NK-92 (cell line): ENCODE results near the gene SPATA21.

ENCODE experiments used
- DNase-seq: peaks from one replicate; lab custom pipeline; 2025; ENCODE audit not compliant: unreplicated experiment; lab: John Stamatoyannopoulos, UW

Gene SPATA21

GRCh38 chr1:16451841-16452528, 14.8 kb upstream of the SPATA21 start:
- DNase-seq: no peak

- no peak for DNase-seq
Measured at GRCh38 chr1:16450863-16451481, 13.7 kb upstream of the SPATA21 start.

DNA sequence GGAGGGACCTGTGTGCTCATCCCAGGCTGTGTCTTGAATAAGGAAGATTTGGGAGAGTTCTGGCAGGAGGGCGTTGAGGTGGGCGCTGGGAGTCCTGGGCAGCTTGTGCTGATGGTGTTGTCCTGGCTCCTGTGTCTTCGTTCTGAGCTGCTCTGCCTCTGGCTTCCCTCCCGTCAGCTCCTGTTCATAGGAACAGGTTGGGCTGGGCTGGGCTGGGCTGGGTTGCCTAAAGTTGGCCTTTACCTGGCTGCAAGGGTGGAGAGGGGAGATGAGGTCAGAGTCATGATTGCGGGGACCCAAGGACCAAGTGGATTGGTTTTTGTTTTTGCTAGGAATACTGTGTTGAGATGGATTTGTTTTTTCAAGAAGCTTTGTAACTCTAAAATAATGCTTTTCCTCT, 12.4 kb upstream of the SPATA21 start:
- no peak for DNase-seq

DNA sequence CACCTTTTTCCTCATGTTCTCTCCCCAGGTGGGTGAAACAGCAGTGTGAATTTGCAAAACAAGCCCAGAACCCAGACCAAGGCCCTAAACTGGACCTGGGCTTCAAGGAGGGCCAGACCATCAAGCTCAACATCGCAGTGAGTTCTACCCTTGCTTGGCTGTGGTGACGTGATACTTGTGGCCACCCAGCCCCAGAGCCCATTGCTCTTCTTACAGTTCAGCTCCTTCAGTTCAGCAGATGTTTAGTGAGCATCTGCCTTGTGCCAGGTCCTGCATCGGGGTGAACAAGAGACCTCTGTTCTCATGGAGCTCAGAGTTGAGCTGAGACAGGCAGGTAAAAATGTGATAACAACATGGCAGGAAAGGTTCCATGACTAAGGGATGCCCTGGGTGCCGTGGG, 11.8 kb upstream of the SPATA21 start:
- DNase-seq: no peak

- no peak for DNase-seq
Measured at GRCh38 chr1:16447641-16448040, 10.4 kb upstream of the SPATA21 start.

GRCh38 chr1:16446116-16446515, 8.9 kb upstream of the SPATA21 start:
- no peak for DNase-seq

DNA sequence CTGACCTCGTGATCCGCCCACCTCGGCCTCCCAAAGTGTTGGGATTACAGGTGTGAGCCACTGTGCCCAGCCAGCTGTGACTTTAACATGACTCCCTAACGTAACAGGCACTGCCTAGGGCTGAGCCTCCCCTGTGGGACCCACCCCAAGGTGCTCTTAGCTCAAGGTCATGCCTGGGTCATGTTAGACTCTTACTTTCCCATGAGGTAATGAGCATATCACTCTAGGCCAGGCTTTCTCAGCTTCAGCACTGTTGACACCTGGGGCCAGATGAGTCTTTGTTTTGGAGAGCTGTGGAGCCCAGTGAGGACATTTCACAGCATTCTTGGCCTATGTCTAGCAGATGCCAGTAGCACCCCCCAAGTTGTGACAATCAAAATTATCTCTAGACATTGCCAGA, 7.8 kb upstream of the SPATA21 start:
- DNase-seq: no peak

- DNase-seq: no peak
Measured at GRCh38 chr1:16443975-16444770, 6.9 kb upstream of the SPATA21 start.

GRCh38 chr1:16442941-16443340, 5.7 kb upstream of the SPATA21 start:
- no peak for DNase-seq

- DNase-seq: no peak
Measured at GRCh38 chr1:16442265-16442664, 5.0 kb upstream of the SPATA21 start.

DNA sequence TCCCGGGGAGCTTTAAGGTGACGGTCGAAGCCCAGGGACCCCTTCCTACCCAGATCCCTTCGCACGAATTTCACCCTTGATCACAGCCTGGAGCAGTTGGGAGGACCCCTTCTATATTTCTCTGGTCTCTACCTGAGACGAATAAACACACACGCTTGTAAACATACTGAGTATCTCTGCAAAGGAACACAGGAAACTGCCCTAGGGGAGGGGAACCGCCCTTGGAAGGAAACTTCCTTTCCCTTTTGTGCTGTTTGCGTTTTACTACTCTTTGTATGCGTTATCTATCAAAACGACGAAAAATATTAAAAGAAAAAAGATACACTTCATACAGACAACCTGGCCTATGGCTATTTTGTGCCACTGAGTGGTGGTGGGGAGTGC, 4.0 kb upstream of the SPATA21 start:
- DNase-seq: no peak

- peak; percentile 37 for DNase-seq
Measured at GRCh38 chr1:16440470-16441281, 3.5 kb upstream of the SPATA21 start, which contains the start of gene NECAP2. TSS of gene NECAP2 (plus strand) at chr1:16440724. CDS start at chr1:16440762, 38 bp downstream.

DNA sequence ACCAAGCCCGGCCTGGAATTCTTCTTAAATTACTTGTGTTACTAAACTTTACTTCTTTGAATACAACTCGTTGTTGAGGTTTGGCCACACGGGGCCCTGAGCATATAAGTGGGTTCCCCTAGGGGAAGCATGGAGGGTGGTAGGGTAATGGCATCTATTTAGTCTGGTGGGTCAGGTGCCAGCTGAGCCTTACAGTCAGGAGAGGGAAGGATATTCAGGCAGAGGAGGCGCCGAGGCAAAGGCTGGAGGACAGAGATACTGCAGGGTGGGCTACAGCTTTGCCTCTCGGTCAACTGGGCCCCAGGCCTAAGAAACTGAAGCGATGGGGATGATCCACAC, 2.9 kb upstream of the SPATA21 start:
- no peak for DNase-seq

DNA sequence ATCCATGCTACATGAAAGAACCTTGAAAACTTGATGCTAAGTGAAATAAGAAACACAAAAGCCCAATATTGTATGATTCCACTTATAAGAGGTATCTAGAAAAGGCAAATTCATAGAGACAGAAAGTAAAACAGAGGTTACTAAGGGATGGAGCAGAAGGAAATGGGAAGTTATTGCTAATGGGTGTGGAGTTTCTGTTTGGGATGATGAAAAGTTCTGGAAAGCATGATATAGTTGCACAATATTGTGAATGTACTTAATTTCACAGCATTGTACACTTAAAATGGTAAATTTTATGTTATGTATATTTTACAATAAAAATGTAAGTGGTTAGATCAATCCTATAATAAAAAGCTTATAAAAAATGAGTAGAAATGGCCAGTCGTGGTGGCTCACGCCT, 1.7 kb upstream of the SPATA21 start:
- DNase-seq: no peak

GRCh38 chr1:16438516-16438915, 1.3 kb upstream of the SPATA21 start:
- no peak for DNase-seq

GRCh38 chr1:16434501-16434900, 2.7 kb downstream of the SPATA21 start:
- DNase-seq: no peak

GRCh38 chr1:16434007-16434406, 3.2 kb downstream of the SPATA21 start:
- no peak for DNase-seq

DNA sequence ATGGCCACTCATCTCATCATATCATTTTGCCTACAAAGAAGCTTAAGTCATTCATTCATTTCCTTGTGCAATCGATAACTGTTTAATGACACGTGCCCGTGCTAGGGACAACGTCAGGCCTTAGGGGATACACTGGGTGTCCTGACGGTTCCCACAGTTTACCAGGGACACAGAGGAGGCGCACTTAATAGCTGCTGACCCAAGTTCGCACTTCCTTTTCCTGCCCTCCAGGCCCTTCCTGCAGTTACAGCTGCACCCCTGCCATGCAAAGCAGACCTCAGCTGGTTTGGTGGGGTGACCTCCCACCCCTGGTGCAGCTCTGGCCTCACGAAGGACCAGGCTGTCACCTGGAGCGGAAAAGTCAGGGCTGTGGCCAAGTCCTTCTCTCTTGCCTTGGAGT, 4.2 kb downstream of the SPATA21 start:
- DNase-seq: no peak

- DNase-seq: no peak
Measured at GRCh38 chr1:16430606-16431005, 6.6 kb downstream of the SPATA21 start.

DNA sequence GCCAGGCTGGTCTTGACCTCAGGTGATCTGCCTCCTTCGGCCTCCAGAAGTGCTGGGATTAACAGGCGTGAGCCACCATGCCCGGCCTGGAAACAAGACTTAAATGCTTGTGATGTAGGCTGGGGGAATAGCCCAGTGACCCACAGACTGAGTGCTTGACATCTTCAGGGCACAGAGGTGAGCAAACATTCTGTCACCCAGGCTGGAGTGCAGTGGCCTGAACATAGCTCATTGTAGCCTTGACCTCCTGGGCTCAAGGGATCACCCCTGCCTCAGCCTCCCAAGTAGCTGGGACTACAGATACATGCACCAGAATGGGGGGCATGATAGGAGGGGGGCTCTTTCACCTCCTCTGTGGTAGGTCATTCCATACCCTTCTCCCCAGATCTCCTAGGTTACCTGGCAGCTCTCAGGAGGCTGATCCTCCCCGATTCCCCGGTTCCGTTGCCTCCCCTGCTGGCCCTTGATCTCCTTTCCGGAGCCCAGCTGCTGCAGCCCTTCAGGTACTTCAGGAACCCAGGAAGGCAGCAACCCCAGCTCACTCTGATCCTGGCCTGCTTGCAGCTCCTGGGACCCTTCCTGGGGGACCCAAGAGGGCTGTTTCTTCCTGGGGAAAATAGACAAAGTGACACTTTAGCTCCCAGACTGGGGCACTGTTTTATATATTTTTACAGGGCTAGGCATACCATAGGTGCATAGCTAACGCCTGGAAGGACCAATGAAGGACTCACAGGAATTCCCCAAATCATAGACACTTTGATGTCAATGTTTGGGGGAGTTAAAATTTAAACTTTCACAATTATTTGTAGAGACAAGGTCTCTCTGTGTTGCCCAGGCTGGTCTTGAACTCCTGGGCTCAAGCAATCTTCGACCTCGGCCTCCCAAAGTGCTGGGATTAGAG, 11.8 kb downstream of the SPATA21 start:
- no peak for DNase-seq
